Heart left ventricle (tissue), 13 donors: Measurements from ENCODE around the gene PSTPIP1.

Experiments used
- CTCF ChIP-seq, 12 donors: fragments of 200-600 bp; sonication (generic) in 4 of 12; IDR thresholded peaks; one replicate each; pipeline versions ENCODE4 v1.5.0 to v1.8.0; 2018 to 2022; ENCODE audit warnings: antibody characterized with exemption in 12 of 12, mild to moderate bottlenecking in 5 of 12
- POLR2A ChIP-seq, 2 donors: fragments of 450-650 bp; IDR thresholded peaks; one replicate each; pipeline ENCODE4 v1.6.1; 2017; ENCODE audit warnings: antibody characterized with exemption in 2 of 2, mild to moderate bottlenecking in 2 of 2, moderate library complexity in 2 of 2
- donor health status: ischemic (EF 13 %, LVEDD 7.1; RV severe dilation, severe dysfunction).
- donor health status: DM: no; HTN: yes; CAD: no.
- donor health status: DM: no; HTN: no; CAD: no.
- donor health status: ischemic (EF 25% LVEDD 6.9; RV normal size, moderate dysfunction).
- donor health status: ischemic (EF 25% LVEDD 5.7; RV mildly dilated, moderate dysfunction).
- donor health status: ischemic (EF 35%, LVEDD 5.7; RV mildly dilated, moderate dysfunction).
- donor health status: nonischemic (EF 11% LVEDD 7.7; RV severe dilation, severe dysfunction).
- donor health status: DM: yes; HTN: yes; CAD: no.
- donor health status: PGD.
- donor health status: ischemic (EF 29% LVEDD 5.4; RV normal size, mild dysfunction).
- donor health status: nonischemic (EF 23%, LVEDD 6.1; RV moderate dilation, normal function).

GRCh38 chr15:77035584-77035983, 40.7 kb downstream of the PSTPIP1 start:
- TF ChIP-seq CTCF (IDR thresholded peaks at IDR 0.05) (no peak), POLR2A (IDR thresholded peaks at IDR 0.05) (no peak)
